Activated T-cell treated with anti-CD3 and anti-CD28 coated beads for 4 hours (primary cell): ENCODE results near the gene CMTM5.
"Not testable (repeated sequence)": the region's sequence is repeated elsewhere in the genome, so short reads cannot be mapped to it uniquely, and the experiment has no call there.

ENCODE experiments used
- DNase-seq: peaks from one replicate; pipeline ENCODE4 v3.0.0-alpha.2; 2020

The CMTM5 gene

DNA sequence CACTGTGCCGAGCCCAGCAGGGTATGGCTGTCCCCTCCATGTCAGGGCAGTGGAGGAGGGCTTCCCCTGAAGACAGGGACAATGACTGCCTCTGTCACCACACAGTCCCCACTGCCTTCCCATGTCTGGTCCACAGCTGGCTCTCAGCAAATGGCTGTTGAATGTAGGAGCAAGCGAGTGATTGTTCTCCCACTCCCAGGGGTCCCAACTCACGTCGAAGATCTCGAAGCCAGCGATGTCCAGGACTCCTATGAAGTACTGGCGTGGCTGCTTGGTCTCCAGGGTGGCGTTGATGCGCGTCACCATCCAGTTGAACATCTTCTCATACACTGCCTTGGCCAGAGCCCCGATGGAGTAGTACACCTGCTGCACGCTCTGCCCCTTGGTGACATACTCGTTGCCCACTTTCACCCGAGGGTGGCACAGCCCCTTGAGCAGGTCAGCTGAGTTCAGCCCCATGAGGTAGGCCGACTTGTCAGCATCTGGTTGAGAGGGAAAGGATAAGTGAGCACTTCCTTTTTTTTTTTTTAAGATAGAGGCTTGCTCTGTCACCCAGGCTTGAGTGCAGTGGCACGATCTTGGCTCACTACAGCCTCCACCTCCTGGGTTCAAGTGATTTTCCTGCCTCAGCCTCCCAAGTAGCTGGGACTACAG is 23.8 kb downstream of the CMTM5 start:
- DNase-seq, result not testable (repeated sequence)

DNA sequence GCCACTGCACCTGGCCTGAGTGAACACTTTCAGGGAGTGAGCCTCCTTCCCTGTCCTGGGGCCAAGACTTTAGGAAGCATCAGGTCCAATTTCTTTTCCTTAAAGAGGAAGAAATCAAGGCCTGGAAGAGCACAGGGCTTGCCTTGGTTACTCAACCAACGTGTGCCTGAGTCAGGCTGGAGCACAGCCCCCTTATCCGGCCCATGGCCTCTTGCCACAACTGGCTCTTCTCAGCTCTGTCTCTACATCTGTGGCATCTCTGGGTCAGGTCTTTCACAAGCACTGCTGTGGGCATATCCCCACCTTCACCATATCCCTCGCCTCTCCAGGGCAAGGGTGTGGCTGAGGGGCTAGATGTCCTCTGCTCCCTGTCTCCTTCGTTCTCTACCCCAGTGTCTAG is 24.4 kb downstream of the CMTM5 start:
- no peak for DNase-seq

- DNase-seq, result no peak
These were observed 25.7 kb downstream of the CMTM5 start for GRCh38 chr14:23402296-23403138.

GRCh38 chr14:23403139-23403438 is 26.2 kb downstream of the CMTM5 start:
- no peak for DNase-seq

- DNase-seq, result no peak
These were observed 27.1 kb downstream of the CMTM5 start for GRCh38 chr14:23403908-23404307.

DNA sequence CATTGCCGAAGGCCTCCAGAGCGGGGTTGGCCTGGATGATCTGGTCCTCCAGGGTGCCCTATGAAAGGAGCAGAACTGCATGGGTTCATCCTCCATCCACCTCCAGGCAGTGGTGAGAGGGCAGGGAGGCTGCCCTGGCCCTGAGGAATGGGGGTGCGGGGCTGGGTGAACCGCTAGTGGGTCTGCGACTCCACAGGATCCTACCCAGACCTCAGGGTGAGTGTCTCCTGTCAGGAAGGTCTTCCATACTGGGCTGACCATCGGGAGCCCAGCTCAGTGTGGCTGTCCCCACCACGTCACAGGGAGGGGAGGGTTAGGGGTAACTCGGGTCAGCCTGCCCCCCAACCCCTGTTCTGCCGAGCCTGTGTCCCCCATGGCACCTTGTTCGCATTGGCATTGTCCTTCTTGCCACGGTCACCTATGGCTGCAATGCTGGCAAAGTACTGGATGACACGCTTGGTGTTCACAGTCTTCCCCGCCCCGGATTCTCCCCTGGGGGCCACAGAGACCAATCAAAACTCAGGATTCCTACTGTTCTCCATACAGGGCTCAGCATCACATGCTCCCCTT is 27.6 kb downstream of the CMTM5 start:
- DNase-seq, result no peak

- DNase-seq, result no peak
These were observed 28.2 kb downstream of the CMTM5 start for GRCh38 chr14:23405096-23405495.

- no peak for DNase-seq
These were observed 28.7 kb downstream of the CMTM5 start for GRCh38 chr14:23405516-23406025.

DNA sequence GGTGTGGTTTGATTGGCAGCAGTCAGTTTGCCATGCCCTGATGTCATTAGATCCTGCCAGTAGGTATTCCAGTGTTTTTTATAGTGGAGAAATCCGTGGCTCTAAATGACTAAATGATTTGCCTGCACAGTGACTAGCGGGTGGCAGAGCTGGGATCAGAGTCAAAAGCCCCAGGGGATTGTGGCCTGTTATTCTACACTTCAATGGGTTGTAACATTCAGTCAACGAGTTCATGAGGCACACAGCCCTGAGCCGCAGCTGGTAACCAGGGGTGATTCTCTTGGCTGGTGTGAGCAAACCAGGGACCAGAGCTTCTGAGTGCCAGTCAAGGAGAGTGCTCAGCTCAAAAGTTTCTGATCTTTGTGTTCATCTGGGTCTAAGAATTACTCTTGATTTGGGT is 29.4 kb downstream of the CMTM5 start:
- no peak for DNase-seq

DNA sequence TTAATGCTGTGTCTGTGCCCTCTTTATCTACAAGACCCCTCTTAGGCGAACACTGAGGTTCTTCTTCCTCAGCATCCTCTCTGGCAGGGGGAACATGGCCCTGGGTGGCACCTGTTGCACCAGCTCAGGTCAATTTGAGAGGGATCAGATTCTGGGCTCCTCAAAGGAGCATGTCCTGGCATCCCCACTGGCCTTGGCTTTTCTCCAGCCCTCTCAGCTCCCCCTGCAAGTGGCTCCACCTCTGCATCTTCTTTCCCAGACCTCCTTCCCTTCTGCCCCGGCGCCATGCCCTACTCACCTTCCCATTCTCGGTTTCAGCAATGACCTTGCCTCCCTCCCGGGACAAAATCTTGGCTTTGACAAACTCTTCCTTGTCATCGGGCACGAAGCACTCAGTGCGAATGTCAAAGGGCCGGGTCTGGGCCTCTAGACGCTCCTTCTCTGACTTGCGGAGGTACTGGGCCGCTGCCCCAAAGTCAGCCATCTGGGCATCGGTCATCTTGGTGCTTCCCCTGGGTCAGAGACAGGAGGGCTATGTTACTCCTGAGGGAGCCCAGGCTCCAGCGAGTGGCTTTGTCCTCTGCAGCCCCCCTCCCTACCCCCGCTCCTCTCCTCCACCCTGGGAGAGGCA is 30.0 kb downstream of the CMTM5 start:
- DNase-seq, result no peak

DNA sequence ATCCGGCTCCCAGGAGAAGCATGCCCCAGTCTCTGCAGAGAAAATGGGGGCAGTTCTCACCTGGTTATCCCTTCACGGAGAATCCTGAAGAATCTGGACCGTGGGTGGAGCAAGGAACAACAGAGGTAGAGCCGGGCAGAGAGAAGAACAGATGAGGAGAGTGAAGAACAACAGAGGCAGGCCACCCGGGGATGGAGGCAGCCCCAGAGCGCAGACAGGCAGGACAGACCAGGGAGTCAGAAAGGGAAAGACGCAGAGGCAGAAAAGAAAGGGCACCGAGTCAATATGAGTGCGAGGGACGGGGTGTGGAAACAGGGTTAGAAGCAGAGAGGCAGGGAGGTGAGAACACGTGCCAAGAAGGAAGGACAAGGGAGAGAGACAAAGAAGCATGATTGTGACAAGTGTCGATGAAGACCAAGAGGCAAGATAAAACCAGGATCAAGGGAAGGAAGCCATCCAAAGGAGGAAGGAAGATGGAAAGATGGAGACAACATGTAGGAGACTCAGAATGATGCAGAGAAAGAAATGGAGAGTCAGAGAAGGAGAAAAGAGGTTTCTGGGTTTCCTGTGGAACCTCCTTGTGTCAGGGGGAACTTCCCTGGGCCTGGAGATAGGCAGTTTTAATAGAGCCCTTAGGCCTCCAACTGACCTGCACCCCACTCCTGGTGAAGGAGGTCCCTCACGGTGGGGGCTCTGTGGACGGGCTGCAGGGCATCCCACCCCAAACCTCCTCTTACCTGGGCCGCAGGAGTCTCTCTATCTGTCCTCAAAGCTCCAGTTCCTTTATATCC is 30.9 kb downstream of the CMTM5 start, which contains the start of gene MYH6:
Gene MYH6, minus strand, starts transcription at position 758 of the 791 bp plus-strand sequence. CDS start 1,050 bp downstream, outside the sequence.
- DNase-seq, result no peak

GRCh38 chr14:23408307-23408630 is 31.4 kb downstream of the CMTM5 start:
- DNase-seq, result no peak

GRCh38 chr14:23409475-23409874 is 32.6 kb downstream of the CMTM5 start:
- DNase-seq, result no peak

GRCh38 chr14:23409966-23410635 is 33.3 kb downstream of the CMTM5 start:
- DNase-seq, result no peak

DNA sequence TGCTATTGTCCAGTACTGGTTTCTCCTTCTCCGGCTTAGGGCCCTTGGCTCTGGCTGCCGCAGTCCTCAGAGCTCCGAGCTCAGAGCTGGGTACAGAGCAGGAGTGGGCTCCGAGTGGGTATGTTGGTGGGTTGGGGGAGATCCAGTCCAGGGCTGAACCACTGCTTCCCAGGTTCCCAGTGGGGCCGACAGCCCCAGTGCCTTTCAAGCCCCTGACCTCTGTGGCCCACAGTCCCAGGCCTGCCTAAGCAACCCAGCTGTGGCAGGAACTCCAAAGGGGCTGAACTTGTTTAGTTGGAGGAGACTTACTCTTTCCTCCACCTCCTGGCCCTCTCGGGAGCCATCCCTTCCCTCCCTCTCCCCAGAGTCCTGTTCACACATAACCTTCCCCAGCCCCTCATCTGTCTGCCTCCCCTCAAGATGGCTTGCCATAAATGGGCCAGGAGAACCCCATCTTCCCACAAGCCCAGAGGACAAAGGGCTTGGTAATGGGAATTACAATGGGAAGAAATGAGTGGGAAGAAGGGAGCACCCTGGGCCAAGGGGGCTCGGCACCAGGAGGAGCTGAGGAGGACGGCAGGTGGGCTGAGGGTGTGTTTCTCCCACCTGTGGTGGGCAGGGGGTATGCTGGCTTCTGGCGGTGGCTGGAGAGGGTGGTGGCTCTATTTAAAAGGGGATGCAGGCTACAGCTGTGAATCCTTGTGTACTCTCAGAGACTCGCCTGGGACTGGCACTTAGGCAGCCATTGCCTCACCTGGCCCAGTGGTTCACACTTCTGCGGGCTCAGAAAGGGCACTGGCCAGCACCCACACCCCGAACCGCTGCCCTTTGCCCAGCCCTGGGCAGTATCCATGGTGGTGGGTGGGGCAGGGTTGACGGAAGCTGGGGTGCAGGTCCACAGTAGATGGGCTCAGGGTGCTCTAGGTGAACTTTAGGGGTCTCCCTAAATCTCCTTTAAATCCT is 35.0 kb downstream of the CMTM5 start:
- DNase-seq, result no peak

GRCh38 chr14:23413681-23414080 is 36.8 kb downstream of the CMTM5 start:
- no peak for DNase-seq

- no peak for DNase-seq
These were observed 37.4 kb downstream of the CMTM5 start for GRCh38 chr14:23414254-23414653.

- DNase-seq, result no peak
These were observed 38.3 kb downstream of the CMTM5 start for GRCh38 chr14:23414906-23415820.

- DNase-seq, result no peak
These were observed 39.3 kb downstream of the CMTM5 start for GRCh38 chr14:23415821-23416778.
